ENCODE measurements around the gene EFHD2.
"Not testable (repeated sequence)": the region's sequence is repeated elsewhere in the genome, so short reads cannot be mapped to it uniquely, and the experiment has no call there.

DNA sequence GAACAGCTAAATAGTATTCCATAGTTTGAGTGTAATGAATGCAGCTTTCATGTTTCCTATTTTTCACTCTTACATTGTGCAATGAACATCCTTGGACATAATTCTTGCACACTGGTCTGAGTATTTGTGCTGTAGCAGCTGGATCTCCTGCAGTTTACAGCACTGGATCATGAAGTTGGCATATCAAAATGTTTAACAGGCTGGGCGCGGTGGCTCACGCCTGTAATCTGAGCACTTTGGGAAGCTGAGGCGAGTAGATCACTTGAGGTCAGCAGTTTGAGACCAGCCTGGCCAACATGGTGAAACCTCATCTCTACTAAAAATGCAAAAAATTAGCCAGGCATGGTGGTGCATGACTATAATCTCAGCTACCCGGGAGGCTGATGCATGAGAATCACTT lies 61.4 kb downstream of the EFHD2 start:
- TF ChIP-seq, protein P1, sequence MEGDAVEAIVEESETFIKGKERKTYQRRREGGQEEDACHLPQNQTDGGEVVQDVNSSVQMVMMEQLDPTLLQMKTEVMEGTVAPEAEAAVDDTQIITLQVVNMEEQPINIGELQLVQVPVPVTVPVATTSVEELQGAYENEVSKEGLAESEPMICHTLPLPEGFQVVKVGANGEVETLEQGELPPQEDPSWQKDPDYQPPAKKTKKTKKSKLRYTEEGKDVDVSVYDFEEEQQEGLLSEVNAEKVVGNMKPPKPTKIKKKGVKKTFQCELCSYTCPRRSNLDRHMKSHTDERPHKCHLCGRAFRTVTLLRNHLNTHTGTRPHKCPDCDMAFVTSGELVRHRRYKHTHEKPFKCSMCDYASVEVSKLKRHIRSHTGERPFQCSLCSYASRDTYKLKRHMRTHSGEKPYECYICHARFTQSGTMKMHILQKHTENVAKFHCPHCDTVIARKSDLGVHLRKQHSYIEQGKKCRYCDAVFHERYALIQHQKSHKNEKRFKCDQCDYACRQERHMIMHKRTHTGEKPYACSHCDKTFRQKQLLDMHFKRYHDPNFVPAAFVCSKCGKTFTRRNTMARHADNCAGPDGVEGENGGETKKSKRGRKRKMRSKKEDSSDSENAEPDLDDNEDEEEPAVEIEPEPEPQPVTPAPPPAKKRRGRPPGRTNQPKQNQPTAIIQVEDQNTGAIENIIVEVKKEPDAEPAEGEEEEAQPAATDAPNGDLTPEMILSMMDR (conservative IDR thresholded peaks at IDR 0.05; ENCODE audit: low read depth, low read length): not testable (repeated sequence)
- TF ChIP-seq EZH2phosphoT487 (IDR thresholded peaks at IDR 0.05; ENCODE audit: borderline replicate concordance, low read length); EZH2 (IDR thresholded peaks at IDR 0.05; ENCODE audit: low read length, unreplicated experiment): not testable (repeated sequence)
